BLaER1 treated with 17β-estradiol and CSF1 and Interleukin-3, amounts not matched to agents 10 nM and 100 nM (cell line): ENCODE measurements around the gene CEP57L1.

Source experiments
- H3K27ac ChIP-seq, 11 experiments: shearing (Covaris generic); formaldehyde crosslinking; 2 replicates each; pipeline ENCODE4 v1.8.1; 2022
- H3K27me3 ChIP-seq, 11 experiments: shearing (Covaris generic); formaldehyde crosslinking; 2 replicates each; pipeline ENCODE4 v1.8.1; 2022
- H3K36me3 ChIP-seq, 11 experiments: shearing (Covaris generic); formaldehyde crosslinking; 2 replicates each; pipeline ENCODE4 v1.8.1; 2022
- H3K4me1 ChIP-seq, 10 experiments: shearing (Covaris generic); formaldehyde crosslinking; 2 replicates each; pipeline ENCODE4 v1.8.1; 2022
- H3K4me2 ChIP-seq, 11 experiments: shearing (Covaris generic); formaldehyde crosslinking; 2 replicates each; pipeline ENCODE4 v1.8.1; 2022
- H3K4me3 ChIP-seq, 10 experiments: shearing (Covaris generic); formaldehyde crosslinking; 2 replicates each; pipeline ENCODE4 v1.8.1; 2022
- H3K9ac ChIP-seq, 11 experiments: shearing (Covaris generic); formaldehyde crosslinking; 2 replicates each; pipeline ENCODE4 v1.8.1; 2022
- H3K9me3 ChIP-seq, 11 experiments: shearing (Covaris generic); formaldehyde crosslinking; replicated peaks in 1 of 11; 2 replicates each; pipeline ENCODE4 v1.8.1; 2022
- H4K20me1 ChIP-seq, 11 experiments: shearing (Covaris generic); formaldehyde crosslinking; 2 replicates each; pipeline ENCODE4 v1.8.1; 2022
- Cebpa-rat ChIP-seq, 11 experiments: shearing (Covaris generic); IDR thresholded peaks; 2 replicates each; pipeline ENCODE4 v1.8.1; 2022

The CEP57L1 gene

GRCh38 chr6:109095036-109095834 lies at the start of gene CEP57L1:
Gene CEP57L1 (plus strand): TSS chr6:109095507. CDS start chr6:109145222, 49,715 bp downstream.
- TF ChIP-seq Cebpa-rat (IDR thresholded peaks at IDR 0.05): no peak
- H3K4me2 ChIP-seq: peak within 1 kb of the TSS; percentile 73 to 94 (median 87)
- no peaks in the 10 kb centered on the region for H3K27me3 ChIP-seq
- H4K20me1 ChIP-seq: peaks cover 0 to 23% (median 9%) of the 10 kb centered on the region in 11 experiments; a peak in 9 of 22 replicates
- H3K9ac ChIP-seq: peak within 1 kb of the TSS; percentile 85 to 98 (median 92)
- H3K4me3 ChIP-seq: peak within 1 kb of the TSS; percentile 63 to 87 (median 77)
- peaks cover 0 to 12% (median 3%) of the 10 kb centered on the region in 11 experiments; a peak in 8 of 22 replicates for H3K36me3 ChIP-seq
- H3K4me1 ChIP-seq: peaks cover 16 to 40% (median 33%) of the 10 kb centered on the region in 10 experiments
- peak within 1 kb of the TSS; percentile 90 to 98 (median 94) for H3K27ac ChIP-seq
- H3K9me3 ChIP-seq: no peaks in the 10 kb centered on the region

GRCh38 chr6:109048176-109048575 lies 47.1 kb upstream of the CEP57L1 start:
- Histone ChIP-seq H3K9ac (no peak overlapping the region), H3K9me3 (peaks cover 6 to 29% (median 19%) of the 10 kb centered on the region in 11 experiments; a peak in 18 of 22 replicates), H3K4me1 (peaks cover 3 to 21% (median 13%) of the 10 kb centered on the region in 10 experiments; a peak in 15 of 20 replicates), H3K4me2 (no peak overlapping the region), H3K36me3 (peaks cover 0 to 6% (median 0%) of the 10 kb centered on the region in 11 experiments; a peak in 2 of 22 replicates), H3K27ac (no peak overlapping the region), H3K4me3 (no peak overlapping the region), H3K27me3 (no peaks in the 10 kb centered on the region), H4K20me1 (no peaks in the 10 kb centered on the region)
- TF ChIP-seq Cebpa-rat (IDR thresholded peaks at IDR 0.05): no peak

GRCh38 chr6:109048670-109049415 lies 46.5 kb upstream of the CEP57L1 start:
- H3K27ac ChIP-seq: no peak overlapping the region
- peaks cover 6 to 29% (median 19%) of the 10 kb centered on the region in 11 experiments; a peak in 18 of 22 replicates for H3K9me3 ChIP-seq
- no peaks in the 10 kb centered on the region for H4K20me1 ChIP-seq
- no peak for TF ChIP-seq Cebpa-rat (IDR thresholded peaks at IDR 0.05)
- H3K9ac ChIP-seq: no peak overlapping the region
- H3K4me2 ChIP-seq: no peak overlapping the region
- peaks cover 0 to 6% (median 0%) of the 10 kb centered on the region in 11 experiments; a peak in 2 of 22 replicates for H3K36me3 ChIP-seq
- peaks cover 3 to 25% (median 13%) of the 10 kb centered on the region in 10 experiments; a peak in 15 of 20 replicates for H3K4me1 ChIP-seq
- no peaks in the 10 kb centered on the region for H3K27me3 ChIP-seq
- H3K4me3 ChIP-seq: no peak overlapping the region

GRCh38 chr6:109050012-109050411 lies 45.3 kb upstream of the CEP57L1 start:
- TF ChIP-seq Cebpa-rat (IDR thresholded peaks at IDR 0.05): no peak
- Histone ChIP-seq H3K9me3 (peaks cover 6 to 24% (median 19%) of the 10 kb centered on the region in 11 experiments; a peak in 18 of 22 replicates), H3K27ac (no peak overlapping the region), H4K20me1 (no peaks in the 10 kb centered on the region), H3K4me2 (peak overlapping the region in 2 of 11 experiments; percentile 6 to 55; a peak in 1 of 22 replicates), H3K36me3 (peaks cover 0 to 6% (median 0%) of the 10 kb centered on the region in 11 experiments; a peak in 2 of 22 replicates), H3K4me1 (peaks cover 3 to 25% (median 13%) of the 10 kb centered on the region in 10 experiments; a peak in 15 of 20 replicates), H3K27me3 (no peaks in the 10 kb centered on the region), H3K9ac (no peak overlapping the region), H3K4me3 (no peak overlapping the region)

GRCh38 chr6:109050447-109051102 lies 44.7 kb upstream of the CEP57L1 start:
- no peak for TF ChIP-seq Cebpa-rat (IDR thresholded peaks at IDR 0.05)
- Histone ChIP-seq H3K4me2 (0 out of 22 replicates have a peak overlapping the region, but pooled peaks of 1 of the 11 experiments have one; percentile 55), H3K9ac (no peak overlapping the region), H3K27ac (no peak overlapping the region), H3K27me3 (no peaks in the 10 kb centered on the region), H4K20me1 (no peaks in the 10 kb centered on the region), H3K4me3 (no peak overlapping the region), H3K9me3 (peaks cover 6 to 19% (median 16%) of the 10 kb centered on the region in 11 experiments; a peak in 18 of 22 replicates), H3K36me3 (peaks cover 0 to 6% (median 0%) of the 10 kb centered on the region in 11 experiments; a peak in 2 of 22 replicates), H3K4me1 (peaks cover 3 to 25% (median 13%) of the 10 kb centered on the region in 10 experiments; a peak in 15 of 20 replicates)

GRCh38 chr6:109051301-109052017 lies 43.8 kb upstream of the CEP57L1 start:
- TF ChIP-seq Cebpa-rat (IDR thresholded peaks at IDR 0.05): no peak
- no peaks in the 10 kb centered on the region for H3K27me3 ChIP-seq
- H3K4me3 ChIP-seq: no peak overlapping the region
- H4K20me1 ChIP-seq: no peaks in the 10 kb centered on the region
- no peak overlapping the region for H3K9ac ChIP-seq
- peaks cover 3 to 33% (median 15%) of the 10 kb centered on the region in 10 experiments; a peak in 17 of 20 replicates for H3K4me1 ChIP-seq
- H3K4me2 ChIP-seq: peak overlapping the region in 7 of 11 experiments; percentile 2 to 40 (median 11); a peak in 6 of 22 replicates
- peaks cover 0 to 6% (median 0%) of the 10 kb centered on the region in 11 experiments; a peak in 2 of 22 replicates for H3K36me3 ChIP-seq
- peaks cover 5 to 14% (median 13%) of the 10 kb centered on the region in 11 experiments; a peak in 16 of 22 replicates for H3K9me3 ChIP-seq
- no peak overlapping the region for H3K27ac ChIP-seq

GRCh38 chr6:109052018-109052651 lies 43.2 kb upstream of the CEP57L1 start:
- peaks cover 5 to 14% (median 13%) of the 10 kb centered on the region in 11 experiments; a peak in 16 of 22 replicates for H3K9me3 ChIP-seq
- H3K4me2 ChIP-seq: peak overlapping the region in 8 of 11 experiments; percentile 2 to 40 (median 12); a peak in 9 of 22 replicates
- peaks cover 3 to 39% (median 15%) of the 10 kb centered on the region in 10 experiments; a peak in 17 of 20 replicates for H3K4me1 ChIP-seq
- no peak overlapping the region for H3K27ac ChIP-seq
- no peak overlapping the region for H3K9ac ChIP-seq
- H3K27me3 ChIP-seq: no peaks in the 10 kb centered on the region
- TF ChIP-seq Cebpa-rat (IDR thresholded peaks at IDR 0.05): no peak
- peaks cover 0 to 6% (median 0%) of the 10 kb centered on the region in 11 experiments; a peak in 2 of 22 replicates for H3K36me3 ChIP-seq
- H3K4me3 ChIP-seq: no peak overlapping the region
- no peaks in the 10 kb centered on the region for H4K20me1 ChIP-seq
